Stomach (tissue), 4 donors: Measurements from ENCODE around the gene TRMT1.

Experiments used
- CTCF ChIP-seq, 7 experiments: fragments of 450-650 bp in 4 of 7; fragments of 200-600 bp in 3 of 7; sonication (generic) in 3 of 7; IDR thresholded peaks; one replicate each; pipeline ENCODE4 v1.5.1; 2016 to 2019; ENCODE audit warnings: antibody characterized with exemption in 7 of 7, control low read depth in 2 of 7, mild to moderate bottlenecking in 1 of 7
- EP300 ChIP-seq: sonication (generic); formaldehyde crosslinking; IDR thresholded peaks from one replicate; pipeline ENCODE4 v1.6.1; 2017; ENCODE audit warnings: antibody characterized with exemption
- POLR2AphosphoS5 ChIP-seq, 3 donors: sonication (generic); formaldehyde crosslinking; IDR thresholded peaks; one replicate each; pipeline ENCODE4 v1.6.1; 2016; ENCODE audit warnings: antibody characterized with exemption in 3 of 3

DNA sequence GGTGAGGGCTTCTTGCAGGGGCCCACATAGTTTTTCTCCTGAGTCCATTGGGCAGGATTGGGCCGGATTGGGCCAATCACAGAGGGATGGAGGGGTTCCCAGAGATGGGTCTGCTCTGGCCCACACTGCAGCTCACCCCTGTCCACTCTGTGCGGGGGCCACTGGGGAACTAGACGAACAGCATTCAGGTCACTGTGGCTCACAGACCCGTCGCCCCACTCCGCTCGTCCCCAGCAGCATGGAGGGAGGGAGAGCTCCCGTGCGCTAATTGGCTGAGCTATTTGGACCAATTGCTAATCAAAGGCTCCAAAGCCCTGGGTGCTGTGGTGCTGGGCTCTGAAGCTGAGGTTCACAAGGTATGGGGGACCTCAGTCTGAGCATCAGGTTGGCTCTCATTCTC lies 12.8 kb upstream of the TRMT1 start:
- TF ChIP-seq EP300 = no peak
- no peak for TF ChIP-seq CTCF (IDR thresholded peaks at IDR 0.05)
- TF ChIP-seq POLR2AphosphoS5 (IDR thresholded peaks at IDR 0.05) = no peak
